ES-I3 (cell line): ENCODE results near the gene BEST2.
"Not testable (repeated sequence)": the region's sequence is repeated elsewhere in the genome, so short reads cannot be mapped to it uniquely, and the experiment has no call there.

Experiments
- H3K36me3 ChIP-seq: 2 replicates; pipeline ENCODE4 v1.6.1; 2013; ENCODE audit warnings: mild to moderate bottlenecking, low read length, control low read depth, moderate library complexity; ENCODE audit not compliant: insufficient read depth
- H3K4me1 ChIP-seq: 2 replicates; pipeline ENCODE4 v1.6.1; 2013; ENCODE audit warnings: mild to moderate bottlenecking, control low read depth, low read length; ENCODE audit not compliant: insufficient read depth
- H3K9ac ChIP-seq: 2 replicates; pipeline ENCODE4 v1.6.1; 2013; ENCODE audit warnings: low read depth, mild to moderate bottlenecking, low read length, moderate library complexity
- H3K9me3 ChIP-seq: 2 replicates; pipeline ENCODE4 v1.6.1; 2013; ENCODE audit warnings: mild to moderate bottlenecking, low read length, moderate library complexity; ENCODE audit not compliant: control insufficient read depth, insufficient read depth

Gene BEST2

DNA sequence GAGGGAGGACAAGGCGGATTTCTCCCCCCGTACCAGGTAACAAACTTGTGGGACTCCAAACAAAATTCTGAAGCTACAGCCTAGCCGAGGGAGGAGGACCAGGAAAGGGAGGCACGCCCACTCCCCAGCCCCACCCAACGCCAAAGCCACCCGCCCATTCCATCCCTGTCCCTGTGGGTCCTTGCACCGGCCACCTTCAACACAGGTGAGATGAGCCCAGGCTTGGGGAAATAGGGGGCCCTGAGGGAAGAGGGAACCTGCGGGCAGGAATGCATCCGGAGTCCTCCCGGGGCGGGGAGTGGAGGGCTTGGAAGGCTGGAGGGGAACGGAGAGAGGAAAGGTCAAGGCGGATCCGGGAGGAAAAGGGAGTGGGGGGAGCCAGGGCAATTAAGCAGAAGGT lies at the start of gene BEST2:
Gene BEST2, plus strand, starts transcription at position 157 of the 400 bp plus-strand sequence. CDS start 802 bp downstream, outside the sequence.
- Histone ChIP-seq H3K9me3 (no peaks in the 10 kb centered on the region), H3K4me1 (no peaks in the 10 kb centered on the region), H3K36me3 (no peaks in the 10 kb centered on the region), H3K9ac (peak within 1 kb of the TSS; percentile 55; the same call in 1 of the 2 replicates)

DNA sequence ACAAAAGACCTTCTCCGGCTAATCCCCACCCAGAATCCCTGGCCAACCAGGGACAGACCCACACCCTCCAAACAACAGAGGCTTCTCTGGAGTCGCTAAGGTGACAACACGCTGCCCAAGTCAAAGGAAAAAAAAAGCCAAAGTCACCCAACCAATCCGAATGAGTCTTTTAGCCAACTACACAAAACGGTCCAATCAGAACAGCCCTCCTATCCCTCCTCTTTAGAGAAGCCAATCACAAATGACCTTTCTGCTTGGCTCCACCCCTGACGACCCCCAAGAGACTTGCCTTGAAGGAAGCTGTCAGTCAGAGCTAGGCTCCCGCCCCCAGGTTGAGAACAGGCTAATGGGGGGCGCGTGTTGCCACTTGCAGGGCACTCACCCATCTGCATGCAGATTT lies 48.5 kb upstream of the BEST2 start:
- H3K9ac ChIP-seq, result no peak overlapping the region

DNA sequence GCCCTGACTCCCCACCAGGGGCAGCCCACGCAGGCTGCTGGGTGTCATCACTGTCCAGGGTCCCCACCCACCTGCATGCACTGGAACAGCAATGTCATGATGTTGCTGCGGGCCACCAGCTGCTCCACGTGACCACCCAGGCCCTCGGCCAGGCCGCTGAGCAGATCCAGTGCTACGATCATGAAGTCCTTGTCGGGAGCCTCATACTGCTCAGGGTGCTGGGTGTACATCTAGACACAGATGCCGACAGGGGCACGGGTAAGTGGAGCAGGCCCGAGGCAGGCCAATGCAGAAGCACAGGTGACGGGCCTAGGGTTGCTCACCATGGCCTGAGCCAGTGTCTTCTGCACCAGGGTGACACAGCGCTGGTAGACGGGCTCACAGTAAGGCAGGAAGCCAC lies 46.4 kb upstream of the BEST2 start:
- Histone ChIP-seq H3K36me3 (peaks cover 12% of the 10 kb centered on the region), H3K9ac (no peak overlapping the region), H3K4me1 (no peaks in the 10 kb centered on the region), H3K9me3 (no peaks in the 10 kb centered on the region)

More for the DNA sequence above, 48.5 kb upstream of the BEST2 start:
- Histone ChIP-seq H3K36me3 (peaks cover 12% of the 10 kb centered on the region), H3K4me1 (no peaks in the 10 kb centered on the region), H3K9me3 (no peaks in the 10 kb centered on the region)

DNA sequence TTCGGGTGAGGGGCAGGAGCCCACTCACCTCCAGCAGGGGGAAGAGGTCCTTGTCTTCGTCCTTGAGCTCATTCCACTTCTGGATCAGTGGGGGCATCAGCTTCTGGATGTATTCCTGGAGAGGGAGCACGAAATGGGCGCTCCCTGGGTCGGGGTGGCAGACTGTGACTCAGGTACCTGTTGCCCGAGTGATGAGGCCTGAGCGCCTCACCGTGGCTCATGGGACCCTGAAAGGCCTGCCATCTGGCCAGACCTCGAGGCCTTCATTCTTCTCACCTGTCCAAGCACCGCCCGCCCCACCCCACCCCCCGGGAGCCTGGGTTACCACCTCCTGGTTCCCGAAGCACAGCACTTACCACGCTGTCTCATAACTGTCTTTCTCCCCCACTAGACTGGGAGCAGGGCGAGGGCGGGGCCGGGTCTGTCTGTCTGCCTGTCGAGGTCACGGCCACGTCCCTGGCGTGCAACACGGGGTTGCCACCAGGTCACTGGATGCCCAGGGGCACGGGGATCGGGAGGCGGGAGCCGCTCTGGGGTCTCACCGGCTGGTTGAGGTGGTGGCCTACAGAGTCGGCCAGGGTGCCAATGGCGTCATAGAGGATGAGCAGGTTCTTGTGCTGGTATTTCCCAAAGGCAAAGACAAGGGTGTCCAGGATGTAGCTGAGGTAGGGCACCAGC lies 45.8 kb upstream of the BEST2 start:
- Histone ChIP-seq H3K4me1 (no peaks in the 10 kb centered on the region), H3K9me3 (no peaks in the 10 kb centered on the region), H3K9ac (no peak overlapping the region), H3K36me3 (peaks cover 17% of the 10 kb centered on the region)

DNA sequence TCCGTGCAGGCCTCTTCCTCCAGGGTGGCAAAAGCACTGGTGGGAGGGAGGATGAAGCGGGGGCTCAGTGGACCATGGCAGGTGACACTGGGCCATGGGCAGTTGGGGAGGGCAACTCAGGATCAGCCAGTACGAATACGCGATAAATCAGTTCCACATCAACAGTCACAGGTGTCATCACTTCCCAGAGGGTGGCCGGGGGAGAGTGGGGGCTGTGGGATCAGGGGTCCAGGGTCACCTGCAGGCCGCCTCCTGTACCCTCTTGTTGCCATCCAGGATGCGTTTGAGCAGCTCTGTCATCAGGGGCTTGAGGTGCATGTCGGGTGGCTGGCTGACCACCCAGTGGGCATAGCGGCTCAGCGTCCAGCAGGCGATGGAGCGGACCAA lies 45.3 kb upstream of the BEST2 start:
- H3K4me1 ChIP-seq, result no peaks in the 10 kb centered on the region
- H3K9ac ChIP-seq, result no peak overlapping the region
- no peaks in the 10 kb centered on the region for H3K9me3 ChIP-seq
- peaks cover 20% of the 10 kb centered on the region for H3K36me3 ChIP-seq

DNA sequence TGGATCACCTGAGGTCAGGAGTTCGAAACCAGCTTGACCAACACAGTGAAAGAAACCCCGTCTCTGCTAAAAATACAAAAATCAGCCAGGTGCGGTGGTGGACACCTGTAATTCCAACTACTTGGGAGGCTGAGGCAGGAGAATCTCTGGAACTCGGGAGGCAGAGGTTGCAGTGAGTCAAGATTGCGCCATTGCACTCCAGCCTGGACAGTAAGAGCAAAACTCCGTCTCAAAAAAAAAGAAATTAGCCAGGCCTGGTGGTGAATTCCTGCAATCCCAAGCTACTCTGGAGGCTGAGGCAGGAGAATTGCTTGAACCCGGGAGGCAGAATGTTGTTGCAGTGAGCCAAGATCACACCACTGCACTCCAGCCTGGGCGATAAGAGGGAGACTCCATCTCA lies 43.0 kb upstream of the BEST2 start:
- peaks cover 20% of the 10 kb centered on the region for H3K36me3 ChIP-seq
- no peak overlapping the region for H3K9ac ChIP-seq
- H3K4me1 ChIP-seq, result no peaks in the 10 kb centered on the region
- no peaks in the 10 kb centered on the region for H3K9me3 ChIP-seq

DNA sequence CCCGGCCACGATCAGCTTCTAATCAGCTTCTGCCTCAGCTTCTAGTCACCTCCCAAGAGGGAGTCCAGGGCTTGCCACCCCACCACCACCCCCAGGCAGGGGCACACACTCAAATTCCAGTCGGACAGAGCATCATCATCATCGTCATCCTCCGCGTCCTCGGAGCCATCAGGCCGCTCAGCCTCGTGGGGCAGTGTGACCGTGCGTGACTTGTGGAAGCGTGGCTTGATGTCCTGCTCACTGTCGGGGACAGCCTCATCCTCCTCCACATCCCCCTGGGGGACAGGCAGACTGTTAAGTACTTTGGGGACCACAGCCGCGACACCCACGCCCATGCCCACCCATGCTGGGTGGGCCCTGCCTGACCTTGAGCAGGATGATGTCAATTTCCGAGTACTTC lies 40.4 kb upstream of the BEST2 start:
- Histone ChIP-seq H3K36me3 (peaks cover 25% of the 10 kb centered on the region), H3K9ac (no peak overlapping the region), H3K4me1 (no peaks in the 10 kb centered on the region), H3K9me3 (no peaks in the 10 kb centered on the region)

DNA sequence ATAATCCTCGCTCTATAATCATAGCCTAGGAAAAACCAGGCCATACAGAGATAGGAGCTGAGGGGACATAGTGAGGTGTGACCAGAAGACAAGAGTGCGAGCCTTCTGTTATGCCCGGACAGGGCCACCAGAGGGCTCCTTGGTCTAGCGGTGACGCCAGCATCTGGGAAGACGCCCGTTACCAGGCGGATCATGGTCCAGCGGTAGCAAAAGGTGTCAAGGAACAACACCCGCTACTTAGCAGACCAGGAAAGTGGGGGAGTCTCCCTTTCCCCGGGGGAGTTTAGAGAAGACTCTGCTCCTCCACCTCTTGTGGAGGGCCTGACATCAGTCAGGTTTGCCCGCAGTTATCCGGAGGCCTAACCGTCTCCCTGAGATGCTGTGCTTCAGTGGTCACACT lies 39.5 kb upstream of the BEST2 start:
- H3K9me3 ChIP-seq, H3K9ac ChIP-seq, H3K4me1 ChIP-seq: not testable (repeated sequence)
- H3K36me3 ChIP-seq, result peaks cover 31% of the 10 kb centered on the region

DNA sequence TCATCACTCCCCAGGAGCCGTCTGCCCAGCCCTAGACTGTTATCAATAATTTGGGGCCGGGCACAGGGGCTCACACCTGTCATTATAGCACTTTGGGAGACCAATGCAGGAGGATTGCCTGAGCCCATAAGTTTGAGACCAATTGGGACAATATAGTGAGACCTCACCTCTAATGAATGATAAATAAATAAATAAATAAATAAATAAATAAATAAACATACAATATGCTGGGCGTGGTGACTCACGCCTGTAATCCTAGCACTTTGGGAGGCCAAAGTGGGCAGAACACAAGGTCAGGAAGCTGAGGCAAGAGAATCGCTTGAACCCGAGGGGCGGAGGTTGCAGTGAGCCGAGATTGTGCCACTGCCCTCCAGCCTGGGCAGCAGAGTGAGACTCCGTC lies 38.3 kb upstream of the BEST2 start:
- peaks cover 31% of the 10 kb centered on the region for H3K36me3 ChIP-seq
- not testable (repeated sequence) for H3K4me1 ChIP-seq, H3K9ac ChIP-seq, H3K9me3 ChIP-seq

DNA sequence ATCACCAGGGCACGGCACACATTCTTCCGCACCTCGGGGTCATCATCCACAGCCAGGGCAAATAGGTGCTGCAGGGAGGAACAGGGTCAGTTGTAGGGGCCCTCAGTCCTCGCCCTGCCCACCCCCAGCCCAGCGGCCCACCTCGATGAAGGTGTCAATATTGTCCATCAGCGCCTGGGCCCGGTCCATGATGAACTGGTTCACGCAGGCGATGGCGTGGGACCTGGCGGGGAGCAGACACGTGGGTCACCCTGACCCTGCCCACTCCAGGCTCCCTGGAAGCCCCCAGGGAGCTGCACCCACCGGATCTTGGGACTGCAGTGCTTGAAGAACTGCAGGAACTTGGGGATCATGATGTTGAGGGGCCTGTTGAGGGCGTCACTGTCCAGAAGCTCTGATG lies 36.5 kb upstream of the BEST2 start:
- Histone ChIP-seq H3K9ac (no peak overlapping the region), H3K4me1 (peaks cover under 1% of the 10 kb centered on the region; the same call in 1 of the 2 replicates), H3K36me3 (peaks cover 33% of the 10 kb centered on the region)

DNA sequence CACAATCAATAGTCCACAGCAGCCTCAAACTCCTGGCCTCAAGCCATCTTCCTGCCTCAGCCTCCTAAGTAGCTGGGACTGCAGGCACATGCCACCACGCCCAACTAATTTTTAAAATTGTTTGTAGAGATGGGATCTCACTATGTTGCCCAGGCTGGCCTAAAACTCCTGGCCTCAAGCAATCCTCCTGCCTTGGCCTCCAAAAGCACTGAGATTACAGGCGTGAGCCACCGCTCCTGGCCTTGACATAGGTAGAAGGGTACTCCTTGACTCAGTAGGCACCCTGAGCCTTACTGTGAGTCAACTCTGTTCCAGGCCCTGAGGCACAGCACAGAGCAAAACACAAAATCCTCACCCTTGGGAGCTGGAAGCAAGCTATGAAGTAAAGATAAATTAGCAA lies 35.7 kb upstream of the BEST2 start:
- Histone ChIP-seq H3K36me3 (peaks cover 27% of the 10 kb centered on the region), H3K9me3 (no peaks in the 10 kb centered on the region), H3K9ac (no peak overlapping the region), H3K4me1 (peaks cover 4% of the 10 kb centered on the region; the same call in 1 of the 2 replicates)

More for the DNA sequence above, 36.5 kb upstream of the BEST2 start:
- no peaks in the 10 kb centered on the region for H3K9me3 ChIP-seq

DNA sequence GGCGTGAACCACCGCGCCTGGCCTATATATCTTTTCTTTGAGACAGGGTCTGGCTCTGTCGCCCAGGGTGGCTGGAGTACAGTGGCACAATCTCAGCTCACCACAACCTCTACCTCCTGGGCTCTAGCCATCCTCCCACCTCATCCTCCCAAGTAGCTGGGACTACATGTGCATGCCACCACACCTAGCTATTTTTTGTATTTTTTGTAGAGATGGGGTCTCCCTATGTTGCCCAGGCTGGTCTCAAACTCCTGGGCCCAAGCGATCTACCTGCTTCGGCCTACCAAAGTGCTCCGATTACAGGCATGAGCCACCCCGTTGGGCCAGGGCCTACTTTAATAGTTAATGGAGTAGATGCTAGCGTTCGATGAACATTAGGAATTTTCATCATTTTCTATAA lies 31.3 kb upstream of the BEST2 start:
- H3K9me3 ChIP-seq, result no peaks in the 10 kb centered on the region
- H3K9ac ChIP-seq, result peak overlapping the region; percentile 83
- H3K4me1 ChIP-seq, result peaks cover 4% of the 10 kb centered on the region; the same call in 1 of the 2 replicates
- peaks cover 15% of the 10 kb centered on the region for H3K36me3 ChIP-seq

DNA sequence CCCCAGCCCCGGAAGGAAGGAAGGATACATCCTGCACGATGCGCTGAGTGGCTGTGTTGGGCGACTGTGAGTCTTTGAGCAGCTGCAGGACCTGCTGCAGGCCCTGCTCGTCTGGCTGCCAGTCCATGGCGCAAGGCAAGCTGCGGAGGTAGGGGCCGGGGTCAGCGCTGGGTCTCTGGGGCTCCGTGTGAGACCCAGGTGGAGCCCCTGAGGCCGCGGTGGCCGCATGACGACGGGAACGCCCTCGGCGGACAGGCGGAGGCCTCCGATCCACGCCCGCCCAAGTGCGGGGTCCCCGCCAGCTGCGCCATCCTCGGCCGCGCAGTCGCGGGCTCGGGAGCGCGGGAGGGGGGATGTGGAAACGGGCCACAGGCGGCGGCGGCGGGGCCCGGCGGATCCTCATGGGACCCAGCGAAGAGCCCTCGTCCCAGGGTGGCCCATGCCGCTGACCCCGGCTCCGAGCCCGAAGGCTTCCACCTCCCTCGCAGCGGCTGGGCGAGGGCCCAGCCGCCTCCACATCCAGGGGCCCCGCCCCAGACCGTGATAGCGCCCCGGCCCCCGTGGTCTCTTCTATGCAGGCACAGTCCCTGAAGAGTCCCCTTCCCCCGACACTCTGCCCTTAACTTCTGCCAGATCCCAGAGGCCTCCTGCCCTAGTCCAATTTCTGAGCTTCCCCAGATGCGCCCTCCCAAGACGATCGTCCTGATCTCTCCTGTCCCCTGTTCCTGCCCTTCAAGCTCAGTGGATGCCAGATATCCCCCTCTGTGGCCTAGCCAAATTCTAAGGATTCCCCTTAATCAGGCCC lies 30.5 kb upstream of the BEST2 start:
- Histone ChIP-seq H3K4me1 (peaks cover 4% of the 10 kb centered on the region; the same call in 1 of the 2 replicates), H3K9me3 (no peaks in the 10 kb centered on the region), H3K9ac (peak overlapping the region; percentile 83), H3K36me3 (peaks cover 13% of the 10 kb centered on the region)

DNA sequence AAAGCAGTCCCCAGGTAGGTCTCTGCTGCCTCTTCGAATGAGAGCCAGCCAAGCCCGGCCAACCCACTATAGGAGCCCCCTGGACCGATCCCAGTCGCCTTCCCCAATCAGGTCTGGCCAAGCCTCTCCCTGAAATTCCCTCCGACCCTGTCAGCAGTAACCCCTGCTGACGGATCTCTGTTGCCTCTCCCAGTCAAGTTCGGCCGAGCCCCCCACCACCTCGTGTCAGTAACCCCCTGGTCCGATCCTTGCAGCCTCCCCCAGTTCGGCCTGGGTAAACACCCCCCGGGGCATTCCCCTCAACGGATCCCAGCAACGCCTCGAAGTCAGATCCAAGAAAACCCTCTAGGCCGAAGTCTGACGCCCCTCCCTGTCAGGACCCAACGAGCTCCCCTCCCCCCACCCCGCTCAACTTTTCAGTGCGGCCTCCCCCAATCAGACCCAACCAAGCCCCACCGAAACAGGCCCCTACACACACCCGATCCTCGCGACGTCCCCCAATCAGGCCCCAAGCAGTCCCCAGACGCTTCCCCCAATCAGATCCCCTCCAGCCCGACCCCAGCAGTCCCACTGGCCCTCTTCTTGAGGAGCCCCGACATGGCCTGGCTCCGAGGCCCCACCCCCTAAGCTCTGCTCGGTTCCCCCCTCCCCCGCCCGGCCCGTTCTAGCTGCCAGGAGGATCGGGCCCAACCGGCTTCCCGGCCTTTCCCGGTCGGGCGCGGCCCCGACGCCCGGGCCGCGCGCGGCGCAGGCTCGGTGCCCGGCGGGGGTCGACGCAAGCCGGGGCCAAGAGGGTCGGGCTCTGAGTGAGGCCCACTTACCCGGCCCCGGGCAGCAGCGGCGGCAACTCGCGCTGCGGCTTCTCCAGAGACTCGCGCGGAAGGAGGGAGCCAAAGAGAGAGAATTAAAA lies 29.7 kb upstream of the BEST2 start:
- Histone ChIP-seq H3K9me3 (no peaks in the 10 kb centered on the region), H3K4me1 (peaks cover 4% of the 10 kb centered on the region; the same call in 1 of the 2 replicates), H3K9ac (peak overlapping the region; percentile 83), H3K36me3 (peaks cover 8% of the 10 kb centered on the region)
